Ishikawa (cell line): Measurements from ENCODE around the gene LSM14B.

ENCODE experiments used
- CREB1 ChIP-seq: IDR thresholded peaks from 2 replicates; pipeline ENCODE4 v1.6.1; 2012; ENCODE audit warnings: low read depth
- TCF12 ChIP-seq: IDR thresholded peaks from 2 replicates; pipeline ENCODE4 v1.6.1; 2012; ENCODE audit warnings: low read depth
- TEAD4 ChIP-seq: IDR thresholded peaks from 2 replicates; pipeline ENCODE4 v1.6.1; 2012

DNA sequence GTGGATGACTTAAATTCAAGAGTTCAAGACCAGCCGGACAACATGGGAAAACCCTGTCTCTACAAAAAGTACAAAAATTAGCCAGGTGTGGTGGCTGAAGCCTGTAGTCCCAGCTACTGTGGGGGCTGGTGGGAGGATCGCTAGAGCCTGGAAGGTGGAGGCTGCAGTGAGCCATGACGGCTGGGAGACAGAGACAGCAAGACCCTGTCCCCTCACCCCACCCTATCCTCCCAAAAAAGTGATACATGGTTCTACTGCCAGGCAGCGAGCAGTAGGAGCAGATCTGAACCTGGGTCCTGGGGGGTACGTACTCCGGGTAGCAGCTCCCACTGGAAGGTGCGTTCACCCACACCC, 18.7 kb downstream of the LSM14B start:
- no peak for TF ChIP-seq CREB1
- no peak for TF ChIP-seq TCF12
- no peak for TF ChIP-seq TEAD4
